K562 (cell line): ENCODE results near the gene TNIP2. TPM values are rescaled to one million over a fixed set of nuclear protein-coding genes. Genes with fewer than 3 reads are reported as not detected.

Experiments
- CTBP1 ChIP-seq: fragments of 450-650 bp; IDR thresholded peaks from 2 replicates; pipeline ENCODE4 v1.6.1; 2016; ENCODE audit warnings: borderline replicate concordance
- ETV1 ChIP-seq: fragments of 450-650 bp; conservative IDR thresholded peaks from 2 replicates; pipeline ENCODE4 v1.6.1; 2016; ENCODE audit warnings: missing genetic modification characterization, control low read depth, low read depth, missing compliant biosample characterization
- IRF9 ChIP-seq: fragments of 450-650 bp; IDR thresholded peaks from 2 replicates; pipeline ENCODE4 v1.6.1; 2016; ENCODE audit warnings: missing biosample characterization, missing genetic modification characterization
- JUN ChIP-seq, 2 experiments: sonication (generic) in 1 of 2; formaldehyde crosslinking in 1 of 2; IDR thresholded peaks; 2 replicates each; pipeline versions ENCODE4 v1.6.1 to v1.8.0; 2012 to 2022; ENCODE audit warnings: borderline replicate concordance in 2 of 2, mild to moderate bottlenecking in 2 of 2, improper control_type of control experiment in 1 of 2, low read depth in 1 of 2, low read length in 1 of 2, missing genetic modification reagents in 1 of 2
- L3MBTL2 ChIP-seq: fragments of 450-650 bp; IDR thresholded peaks from 2 replicates; pipeline ENCODE4 v1.6.1; 2016; ENCODE audit warnings: mild to moderate bottlenecking, moderate library complexity
- POLR2G ChIP-seq: fragments of 200-400 bp; formaldehyde crosslinking; IDR thresholded peaks from 2 replicates; pipeline ENCODE4 v1.6.1; 2017; ENCODE audit warnings: low read depth, mild to moderate bottlenecking, antibody characterized with exemption, low read length, moderate library complexity
- SIX5 ChIP-seq, 2 experiments: IDR thresholded peaks; 2 replicates each; pipeline ENCODE4 v1.6.1; 2011; ENCODE audit warnings: low read length in 2 of 2, borderline replicate concordance in 1 of 2, low read depth in 1 of 2, mild to moderate bottlenecking in 1 of 2, moderate library complexity in 1 of 2; ENCODE audit not compliant: insufficient read depth in 1 of 2
- TFAP4 ChIP-seq: sonication (generic); formaldehyde crosslinking; IDR thresholded peaks from 2 replicates; pipeline ENCODE4 v1.8.0; 2022; ENCODE audit warnings: missing genetic modification reagents, mild to moderate bottlenecking, moderate library complexity, borderline replicate concordance
- ZFP36 ChIP-seq: fragments of 150-350 bp; IDR thresholded peaks from 2 replicates; pipeline ENCODE4 v1.6.1; 2018; ENCODE audit warnings: low read length, low read depth; ENCODE audit not compliant: partially characterized antibody
- ZFX ChIP-seq: sonication (generic); formaldehyde crosslinking; IDR thresholded peaks from 2 replicates; pipeline ENCODE4 v1.8.0; 2022; ENCODE audit warnings: mild to moderate bottlenecking, missing genetic modification reagents, moderate library complexity
- ZNF431 ChIP-seq: sonication (generic); formaldehyde crosslinking; IDR thresholded peaks from 2 replicates; pipeline ENCODE4 v1.8.0; 2022; ENCODE audit warnings: mild to moderate bottlenecking, missing genetic modification reagents
- ZNF583 ChIP-seq: fragments of 250-450 bp; sonication (Bioruptor Pico); IDR thresholded peaks from 2 replicates; pipeline ENCODE4 v1.4.0; 2020
- polyA plus RNA-seq, 8 experiments: library from polyadenylated mRNA; depleted of rRNA in 4 of 8; stranded (reverse) in 5 of 8; unstranded in 3 of 8; fragments of >200 nt; fragmentation: Nextera tagmentation in 2 of 8; fragmentation: Illumina TruSeq in 1 of 8; extraction: Ambion mirVana in 2 of 8; extraction: Trizol in 1 of 8; gene quantifications; 2 replicates each; pipeline versions ENCODE4 v1.2.1 to v1.2.3, GENCODE V29; 2011 to 2014; ENCODE audit warnings: inconsistent platforms in 1 of 8, missing spikeins in 1 of 8
- total RNA-seq, 7 experiments: library from RNA; depleted of rRNA in 6 of 7; stranded (reverse); fragments of >200 nt in 6 of 7; fragmentation: Illumina TruSeq in 2 of 7; extraction: Trizol in 2 of 7; gene quantifications; 2 replicates each; pipeline versions ENCODE4 v1.2.1 to v1.2.3, GENCODE V29; 2011 to 2021; ENCODE audit warnings: low replicate concordance in 1 of 7
- TF ChIP-seq, protein P1 (sequence below): fragments of 200-800 bp; sonication (Bioruptor generic); IDR thresholded peaks from 2 replicates; pipeline ENCODE4 v1.6.1; 2016; ENCODE audit warnings: missing genetic modification characterization, missing compliant biosample characterization
- TF ChIP-seq, protein P2 (sequence below): sonication (generic); formaldehyde crosslinking; IDR thresholded peaks from 2 replicates; pipeline ENCODE4 v1.8.0; 2022; ENCODE audit warnings: mild to moderate bottlenecking, missing genetic modification reagents
- TF ChIP-seq, protein P3 (sequence below): fragments of 250-450 bp; sonication (Bioruptor Pico); IDR thresholded peaks from 2 replicates; pipeline ENCODE4 v1.4.0; 2020; ENCODE audit warnings: mild to moderate bottlenecking, moderate library complexity

TNIP2 gene
- total and polyA plus RNA-seq, 9 of the 15 experiments (the other 6 are each of a cell fraction or from before 2014, with no cell fraction given), result 0.61 to 42.6 (median 19.5) TPM

GRCh38 chr4:2793586-2794485, 37.7 kb upstream of the TNIP2 start (continued):
- TF ChIP-seq, protein P1, sequence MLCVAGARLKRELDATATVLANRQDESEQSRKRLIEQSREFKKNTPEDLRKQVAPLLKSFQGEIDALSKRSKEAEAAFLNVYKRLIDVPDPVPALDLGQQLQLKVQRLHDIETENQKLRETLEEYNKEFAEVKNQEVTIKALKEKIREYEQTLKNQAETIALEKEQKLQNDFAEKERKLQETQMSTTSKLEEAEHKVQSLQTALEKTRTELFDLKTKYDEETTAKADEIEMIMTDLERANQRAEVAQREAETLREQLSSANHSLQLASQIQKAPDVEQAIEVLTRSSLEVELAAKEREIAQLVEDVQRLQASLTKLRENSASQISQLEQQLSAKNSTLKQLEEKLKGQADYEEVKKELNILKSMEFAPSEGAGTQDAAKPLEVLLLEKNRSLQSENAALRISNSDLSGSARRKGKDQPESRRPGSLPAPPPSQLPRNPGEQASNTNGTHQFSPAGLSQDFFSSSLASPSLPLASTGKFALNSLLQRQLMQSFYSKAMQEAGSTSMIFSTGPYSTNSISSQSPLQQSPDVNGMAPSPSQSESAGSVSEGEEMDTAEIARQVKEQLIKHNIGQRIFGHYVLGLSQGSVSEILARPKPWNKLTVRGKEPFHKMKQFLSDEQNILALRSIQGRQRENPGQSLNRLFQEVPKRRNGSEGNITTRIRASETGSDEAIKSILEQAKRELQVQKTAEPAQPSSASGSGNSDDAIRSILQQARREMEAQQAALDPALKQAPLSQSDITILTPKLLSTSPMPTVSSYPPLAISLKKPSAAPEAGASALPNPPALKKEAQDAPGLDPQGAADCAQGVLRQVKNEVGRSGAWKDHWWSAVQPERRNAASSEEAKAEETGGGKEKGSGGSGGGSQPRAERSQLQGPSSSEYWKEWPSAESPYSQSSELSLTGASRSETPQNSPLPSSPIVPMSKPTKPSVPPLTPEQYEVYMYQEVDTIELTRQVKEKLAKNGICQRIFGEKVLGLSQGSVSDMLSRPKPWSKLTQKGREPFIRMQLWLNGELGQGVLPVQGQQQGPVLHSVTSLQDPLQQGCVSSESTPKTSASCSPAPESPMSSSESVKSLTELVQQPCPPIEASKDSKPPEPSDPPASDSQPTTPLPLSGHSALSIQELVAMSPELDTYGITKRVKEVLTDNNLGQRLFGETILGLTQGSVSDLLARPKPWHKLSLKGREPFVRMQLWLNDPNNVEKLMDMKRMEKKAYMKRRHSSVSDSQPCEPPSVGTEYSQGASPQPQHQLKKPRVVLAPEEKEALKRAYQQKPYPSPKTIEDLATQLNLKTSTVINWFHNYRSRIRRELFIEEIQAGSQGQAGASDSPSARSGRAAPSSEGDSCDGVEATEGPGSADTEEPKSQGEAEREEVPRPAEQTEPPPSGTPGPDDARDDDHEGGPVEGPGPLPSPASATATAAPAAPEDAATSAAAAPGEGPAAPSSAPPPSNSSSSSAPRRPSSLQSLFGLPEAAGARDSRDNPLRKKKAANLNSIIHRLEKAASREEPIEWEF (CRISPR knock-in tag), result no peak
- TF ChIP-seq CTBP1 (peak; percentile 21; the same call in 1 of the 2 replicates), ZNF431 (CRISPR knock-in tag) (peak; percentile 52; the same call in 1 of the 2 replicates), ZFX (CRISPR knock-in tag) (peak; percentile 34), POLR2G (peak; percentile 56), IRF9 (tag) (peak; percentile 71; the same call in 1 of the 2 replicates), L3MBTL2 (peak; percentile 86), TFAP4 (CRISPR knock-in tag) (peak; percentile 75; the same call in 1 of the 2 replicates), SIX5 (IDR thresholded peaks at IDR 0.05; ENCODE audit: borderline replicate concordance in 1 of 2, insufficient read depth in 1 of 2, low read depth in 1 of 2, low read length in 2 of 2) (no peak), ZNF583 (CRISPR knock-in tag) (no peak), ETV1 (no peak), ZFP36 (peak; percentile 40), JUN (IDR thresholded peaks at IDR 0.05; ENCODE audit: borderline replicate concordance, low read depth, low read length) (0 out of 2 replicates have a peak, but pooled peaks have one; percentile 62), JUN (CRISPR knock-in tag; IDR thresholded peaks at IDR 0.05; ENCODE audit: borderline replicate concordance) (no peak)
- TF ChIP-seq, protein P2, sequence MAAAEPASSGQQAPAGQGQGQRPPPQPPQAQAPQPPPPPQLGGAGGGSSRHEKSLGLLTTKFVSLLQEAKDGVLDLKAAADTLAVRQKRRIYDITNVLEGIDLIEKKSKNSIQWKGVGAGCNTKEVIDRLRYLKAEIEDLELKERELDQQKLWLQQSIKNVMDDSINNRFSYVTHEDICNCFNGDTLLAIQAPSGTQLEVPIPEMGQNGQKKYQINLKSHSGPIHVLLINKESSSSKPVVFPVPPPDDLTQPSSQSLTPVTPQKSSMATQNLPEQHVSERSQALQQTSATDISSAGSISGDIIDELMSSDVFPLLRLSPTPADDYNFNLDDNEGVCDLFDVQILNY (CRISPR knock-in tag), result 0 out of 2 replicates have a peak, but pooled peaks have one; percentile 49
- TF ChIP-seq, protein P3, sequence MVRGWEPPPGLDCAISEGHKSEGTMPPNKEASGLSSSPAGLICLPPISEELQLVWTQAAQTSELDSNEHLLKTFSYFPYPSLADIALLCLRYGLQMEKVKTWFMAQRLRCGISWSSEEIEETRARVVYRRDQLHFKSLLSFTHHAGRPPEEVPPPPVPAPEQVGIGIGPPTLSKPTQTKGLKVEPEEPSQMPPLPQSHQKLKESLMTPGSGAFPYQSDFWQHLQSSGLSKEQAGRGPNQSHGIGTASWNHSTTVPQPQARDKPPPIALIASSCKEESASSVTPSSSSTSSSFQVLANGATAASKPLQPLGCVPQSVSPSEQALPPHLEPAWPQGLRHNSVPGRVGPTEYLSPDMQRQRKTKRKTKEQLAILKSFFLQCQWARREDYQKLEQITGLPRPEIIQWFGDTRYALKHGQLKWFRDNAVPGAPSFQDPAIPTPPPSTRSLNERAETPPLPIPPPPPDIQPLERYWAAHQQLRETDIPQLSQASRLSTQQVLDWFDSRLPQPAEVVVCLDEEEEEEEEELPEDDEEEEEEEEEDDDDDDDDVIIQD (CRISPR knock-in tag), result no peak
